NT2/D1 (cell line): ENCODE results near the gene GCC2.

ENCODE experiments used
- DNase-seq: peaks from one replicate; pipeline ENCODE4 v3.0.0-alpha.2; 2011; ENCODE audit warnings: low read depth, low spot score
- H3K27me3 ChIP-seq: 2 replicates; pipeline ENCODE4 v1.6.0; 2011; ENCODE audit warnings: mild to moderate bottlenecking; ENCODE audit not compliant: insufficient read length, insufficient read depth
- H3K36me3 ChIP-seq: 2 replicates; pipeline ENCODE4 v1.6.1; 2011; ENCODE audit warnings: mild to moderate bottlenecking, low read length, mixed read lengths; ENCODE audit not compliant: insufficient read depth, insufficient read length
- H3K4me1 ChIP-seq: 2 replicates; pipeline ENCODE4 v1.5.1; 2011; ENCODE audit not compliant: insufficient read depth, insufficient read length
- H3K4me3 ChIP-seq: 2 replicates; pipeline ENCODE4 v1.5.1; 2011; ENCODE audit warnings: low read depth; ENCODE audit not compliant: insufficient read length
- H3K9ac ChIP-seq: 2 replicates; pipeline ENCODE4 v1.6.0; 2011; ENCODE audit warnings: low read depth; ENCODE audit not compliant: insufficient read length
- H3K9me3 ChIP-seq: 2 replicates; pipeline ENCODE4 v1.5.1; 2011; ENCODE audit warnings: mild to moderate bottlenecking, low read length; ENCODE audit not compliant: insufficient read depth
- SUZ12 ChIP-seq: IDR thresholded peaks from 2 replicates; pipeline ENCODE4 v1.6.1; 2011; ENCODE audit not compliant: insufficient read length, insufficient read depth; ENCODE audit errors: extremely low read depth
- YY1 ChIP-seq: IDR thresholded peaks from 2 replicates; pipeline ENCODE4 v1.6.1; 2011; ENCODE audit not compliant: insufficient read length, insufficient read depth
- ZNF274 ChIP-seq: IDR thresholded peaks from 2 replicates; pipeline ENCODE4 v1.6.1; 2011; ENCODE audit warnings: mild to moderate bottlenecking, low read depth, low read length

Gene GCC2

GRCh38 chr2:108533832-108534583, 85.0 kb downstream of the GCC2 start, which contains the start of gene LIMS1:
TSS of gene LIMS1 (plus strand) at chr2:108534470. CDS start at chr2:108534563, 93 bp downstream.
- H3K9me3 ChIP-seq: no peaks in the 10 kb centered on the region
- H3K36me3 ChIP-seq: peaks cover 11% of the 10 kb centered on the region
- H3K4me1 ChIP-seq: no peaks in the 10 kb centered on the region
- H3K27me3 ChIP-seq: no peaks in the 10 kb centered on the region
- TF ChIP-seq ZNF274 (no peak), YY1 (no peak), SUZ12 (no peak)
- H3K9ac ChIP-seq: peak within 1 kb of the TSS; percentile 92
- peak within 1 kb of the TSS; percentile 78 for H3K4me3 ChIP-seq
- peak; percentile 63 for DNase-seq

DNA sequence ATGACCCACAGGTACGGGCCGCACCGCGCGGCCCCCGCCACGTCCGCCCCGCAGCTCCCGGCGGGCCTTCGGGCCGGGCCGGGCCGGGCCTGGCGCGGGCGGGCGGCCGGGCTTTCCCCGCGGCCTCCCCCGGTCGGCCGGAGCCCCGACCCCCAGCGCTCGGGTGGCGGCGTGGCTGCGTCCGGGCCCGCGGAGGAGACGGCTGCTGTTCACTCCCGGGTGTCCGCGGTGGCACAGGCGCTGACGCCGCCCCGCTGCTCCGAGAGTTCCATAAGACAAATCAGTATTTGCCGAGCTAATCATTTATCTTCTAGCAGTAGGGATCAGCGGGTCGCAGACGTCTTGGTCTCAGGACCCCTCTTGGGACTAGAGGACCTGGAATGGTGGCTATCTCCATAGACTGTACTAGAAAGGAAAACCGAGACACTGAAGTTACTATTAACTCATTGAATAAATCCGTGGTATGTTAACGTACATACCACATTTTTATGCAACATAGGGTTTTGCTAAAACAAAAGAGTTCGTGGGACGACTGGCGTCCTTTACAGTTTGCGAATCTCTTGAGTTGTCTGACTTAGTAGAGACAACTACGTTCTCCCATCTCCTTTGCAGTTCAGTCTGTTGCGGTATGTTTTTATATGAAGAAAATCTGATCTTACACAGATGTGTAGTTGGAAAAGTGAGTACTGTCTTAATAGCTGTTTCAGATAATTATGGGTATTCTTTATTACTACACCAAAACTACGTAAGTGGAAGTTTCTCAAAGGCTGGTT, 85.8 kb downstream of the GCC2 start:
- no peak for TF ChIP-seq SUZ12
- no peak for TF ChIP-seq ZNF274
- TF ChIP-seq YY1: no peak
- no peaks in the 10 kb centered on the region for H3K27me3 ChIP-seq

GRCh38 chr2:108535357-108535631, 86.3 kb downstream of the GCC2 start:
- DNase-seq: no peak
- H3K4me3 ChIP-seq: peak overlapping the region; percentile 70
- no peak for TF ChIP-seq YY1
- no peak for TF ChIP-seq SUZ12
- no peak for TF ChIP-seq ZNF274
- no peaks in the 10 kb centered on the region for H3K4me1 ChIP-seq
- H3K9me3 ChIP-seq: no peaks in the 10 kb centered on the region
- H3K36me3 ChIP-seq: peaks cover 11% of the 10 kb centered on the region
- peak overlapping the region; percentile 83 for H3K9ac ChIP-seq
- H3K27me3 ChIP-seq: no peaks in the 10 kb centered on the region

More for the DNA sequence above, 85.8 kb downstream of the GCC2 start:
- Histone ChIP-seq H3K4me1 (no peaks in the 10 kb centered on the region), H3K9ac (peak overlapping the region; percentile 83), H3K36me3 (peaks cover 11% of the 10 kb centered on the region), H3K4me3 (peak overlapping the region; percentile 70), H3K9me3 (no peaks in the 10 kb centered on the region)
- DNase-seq: no peak

- Histone ChIP-seq H3K9ac (no peak overlapping the region), H3K36me3 (peaks cover 18% of the 10 kb centered on the region), H3K27me3 (no peaks in the 10 kb centered on the region), H3K4me3 (no peak overlapping the region), H3K9me3 (no peaks in the 10 kb centered on the region), H3K4me1 (no peaks in the 10 kb centered on the region)
- no peak for DNase-seq
- TF ChIP-seq YY1: no peak
- TF ChIP-seq SUZ12: no peak
- TF ChIP-seq ZNF274: no peak
Observed at GRCh38 chr2:108536133-108536780, 87.3 kb downstream of the GCC2 start.

GRCh38 chr2:108536911-108537310, 87.9 kb downstream of the GCC2 start:
- no peak overlapping the region for H3K4me3 ChIP-seq
- H3K36me3 ChIP-seq: peaks cover 25% of the 10 kb centered on the region
- H3K27me3 ChIP-seq: no peaks in the 10 kb centered on the region
- H3K9ac ChIP-seq: no peak overlapping the region
- DNase-seq: no peak
- H3K4me1 ChIP-seq: no peaks in the 10 kb centered on the region
- TF ChIP-seq YY1 (no peak), SUZ12 (no peak), ZNF274 (no peak)
- no peaks in the 10 kb centered on the region for H3K9me3 ChIP-seq

DNA sequence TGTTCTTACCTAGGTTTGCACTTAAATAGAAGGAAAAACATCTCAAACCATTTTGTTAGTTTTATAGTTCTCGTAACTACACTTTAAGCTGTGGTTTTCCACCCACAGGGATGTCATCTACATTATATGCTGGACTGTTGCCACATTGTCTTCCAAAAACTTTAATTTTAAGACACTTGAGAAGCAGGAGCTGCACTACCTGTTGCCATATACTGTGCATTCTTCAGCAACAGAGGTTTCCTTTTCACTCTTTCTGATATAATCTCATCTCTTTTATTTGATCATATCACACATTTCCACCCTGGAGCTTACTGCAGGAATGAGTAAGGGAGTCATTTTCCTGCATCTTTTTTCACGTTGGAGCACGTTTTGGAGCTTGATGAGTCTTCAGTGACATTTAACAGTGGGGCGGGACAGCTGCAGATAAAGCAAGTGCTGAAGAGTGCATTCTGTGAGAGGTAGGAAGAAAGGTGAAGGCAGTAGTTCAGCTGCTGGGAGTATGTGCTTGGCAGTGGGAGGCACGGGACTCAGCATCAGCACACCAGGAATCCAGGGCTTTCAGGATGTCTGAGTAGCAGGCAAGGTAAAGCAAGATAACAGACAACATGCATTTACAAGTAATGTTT, 89.1 kb downstream of the GCC2 start:
- no peaks in the 10 kb centered on the region for H3K27me3 ChIP-seq

DNA sequence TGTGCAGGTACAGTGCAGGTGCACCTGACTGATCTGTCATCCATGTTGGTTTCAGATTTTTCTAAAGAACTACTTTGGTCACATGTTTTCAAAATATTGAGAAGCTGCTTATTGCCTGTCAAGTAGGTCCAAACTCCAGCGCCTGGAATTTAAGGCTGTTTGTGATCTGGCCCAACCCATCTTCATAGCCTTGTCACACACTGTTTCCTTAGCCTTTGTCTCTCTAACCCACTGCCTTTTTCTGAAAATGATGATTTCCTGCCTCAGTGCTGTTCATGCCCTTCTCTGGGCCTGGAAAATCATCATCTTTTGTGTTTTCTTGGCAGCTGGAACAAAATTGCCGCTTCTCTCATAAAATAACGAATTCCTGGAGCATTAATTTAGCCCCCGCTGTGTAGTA, 92.4 kb downstream of the GCC2 start:
- Histone ChIP-seq H3K4me3 (no peak overlapping the region), H3K4me1 (no peaks in the 10 kb centered on the region), H3K27me3 (no peaks in the 10 kb centered on the region), H3K36me3 (peaks cover 34% of the 10 kb centered on the region), H3K9me3 (no peaks in the 10 kb centered on the region), H3K9ac (no peak overlapping the region)
- DNase-seq: no peak
- TF ChIP-seq ZNF274: no peak

More for the DNA sequence above, 89.1 kb downstream of the GCC2 start:
- no peak for DNase-seq
- Histone ChIP-seq H3K4me1 (no peaks in the 10 kb centered on the region), H3K4me3 (no peak overlapping the region), H3K9ac (no peak overlapping the region), H3K36me3 (peaks cover 33% of the 10 kb centered on the region), H3K9me3 (no peaks in the 10 kb centered on the region)
- TF ChIP-seq ZNF274 (no peak), YY1 (no peak), SUZ12 (no peak)
